GM18951 (cell line): ENCODE measurements around the gene ABHD11.

Source experiments
- POLR2A ChIP-seq: IDR thresholded peaks from 4 replicates; pipeline ENCODE4 v1.6.1; 2011; ENCODE audit warnings: mild to moderate bottlenecking; ENCODE audit not compliant: insufficient read length, insufficient read depth; ENCODE audit errors: extremely low read depth
- in situ Hi-C: fragments of 300-500 bp; cut with MboI; formaldehyde crosslinking; loops from one replicate; pipeline ENCODE4 v1.12.0; 2022; ENCODE audit warnings: low sequenced_read_pairs, mixed read lengths, inconsistent platforms; ENCODE audit not compliant: unreplicated experiment

The ABHD11 gene

GRCh38 chr7:73766556-73767229 lies 28.1 kb upstream of the ABHD11 start:
- TF ChIP-seq POLR2A, result no peak
- in situ Hi-C loops, result no loop called here

- in situ Hi-C loops, result no loop called here
- no peak for TF ChIP-seq POLR2A
Measured at GRCh38 chr7:73762659-73762999, 24.0 kb upstream of the ABHD11 start.

GRCh38 chr7:73761854-73762658 lies 23.5 kb upstream of the ABHD11 start:
- TF ChIP-seq POLR2A, result no peak
- in situ Hi-C loops, result no loop called here

- TF ChIP-seq POLR2A, result no peak
Measured at GRCh38 chr7:73758581-73759138, 20.1 kb upstream of the ABHD11 start.

GRCh38 chr7:73749931-73750776 lies 11.6 kb upstream of the ABHD11 start:
- in situ Hi-C loops, result no loop called here
- TF ChIP-seq POLR2A, result no peak

More at GRCh38 chr7:73758581-73759138, 20.1 kb upstream of the ABHD11 start:
- in situ Hi-C loops, result no loop called here

- in situ Hi-C loops, result no loop called here
- no peak for TF ChIP-seq POLR2A
Measured at GRCh38 chr7:73746378-73746777, 7.8 kb upstream of the ABHD11 start.

GRCh38 chr7:73742753-73743641 lies 4.4 kb upstream of the ABHD11 start:
- in situ Hi-C loops, result no loop called here
- TF ChIP-seq POLR2A, result no peak

- TF ChIP-seq POLR2A, result no peak
- in situ Hi-C loops, result no loop called here
Measured at GRCh38 chr7:73742338-73742752, 3.7 kb upstream of the ABHD11 start.

- in situ Hi-C loops, result no loop called here
- TF ChIP-seq POLR2A, result no peak
Measured at GRCh38 chr7:73741600-73741999, 3.0 kb upstream of the ABHD11 start.

GRCh38 chr7:73740771-73741170 lies 2.2 kb upstream of the ABHD11 start:
- in situ Hi-C loops, result no loop called here
- TF ChIP-seq POLR2A, result no peak

GRCh38 chr7:73740212-73740611 lies 1.6 kb upstream of the ABHD11 start:
- TF ChIP-seq POLR2A, result no peak

GRCh38 chr7:73739387-73739767 lies 775 bp upstream of the ABHD11 start:
- TF ChIP-seq POLR2A, result no peak
- in situ Hi-C loops, result no loop called here

More at GRCh38 chr7:73740212-73740611, 1.6 kb upstream of the ABHD11 start:
- in situ Hi-C loops, result no loop called here
